GM19372 (cell line): Measurements from ENCODE around the gene VPS13C.

Source experiments
- ATAC-seq: cut with Tn5 transposase; IDR thresholded peaks from one replicate; pipeline ENCODE4 v1.9.1; 2021; ENCODE audit warnings: mild to moderate bottlenecking, low read depth, moderate library complexity; ENCODE audit not compliant: unreplicated experiment

VPS13C gene

GRCh38 chr15:61946778-61947177 is 113.5 kb downstream of the VPS13C start:
- no peak for ATAC-seq

GRCh38 chr15:61943992-61944391 is 116.3 kb downstream of the VPS13C start:
- no peak for ATAC-seq

GRCh38 chr15:61938249-61938648 is 122.0 kb downstream of the VPS13C start:
- no peak for ATAC-seq

GRCh38 chr15:61936528-61937195 is 123.6 kb downstream of the VPS13C start:
- ATAC-seq = no peak

DNA sequence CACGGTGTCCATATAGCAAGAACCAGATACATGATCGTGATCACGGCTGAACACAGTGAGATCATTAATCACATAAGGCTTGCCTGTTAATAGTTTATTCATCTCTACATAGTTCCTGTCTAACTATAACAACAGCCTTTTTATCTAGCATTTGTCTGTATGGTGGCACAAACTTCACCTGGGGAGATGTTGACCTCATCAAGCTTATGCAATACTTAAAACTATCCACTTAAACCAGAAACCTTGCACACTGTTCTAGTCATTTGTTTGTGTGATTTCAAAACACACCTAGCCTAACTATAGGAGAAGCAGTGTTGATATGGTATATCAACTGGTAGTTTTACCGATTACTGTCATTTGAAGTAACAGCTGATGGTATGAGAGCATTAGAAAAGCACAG is 124.8 kb downstream of the VPS13C start:
- no peak for ATAC-seq

GRCh38 chr15:61929452-61929851 is 130.8 kb downstream of the VPS13C start:
- ATAC-seq = no peak

- no peak for ATAC-seq
Observed at GRCh38 chr15:61923173-61923572, 137.1 kb downstream of the VPS13C start.

GRCh38 chr15:61921093-61921492 is 139.2 kb downstream of the VPS13C start:
- ATAC-seq = no peak

DNA sequence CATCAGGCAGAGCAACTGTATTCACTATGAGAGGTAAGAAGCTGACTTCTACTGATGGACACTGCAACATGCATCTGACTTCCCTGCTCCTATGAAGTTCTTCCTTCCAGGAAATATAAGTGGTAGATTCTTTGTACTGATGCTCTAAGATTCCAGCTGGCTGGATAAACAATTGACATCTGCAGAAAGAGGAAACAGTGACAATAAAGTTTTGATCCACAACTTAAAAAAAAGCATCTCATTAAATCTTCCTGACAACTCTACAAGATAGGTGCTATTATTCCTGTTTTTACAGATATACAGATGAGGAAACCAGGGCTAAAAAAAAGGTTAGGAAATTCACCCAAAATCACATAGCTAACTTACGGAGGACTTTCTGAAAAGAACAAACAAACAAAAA is 142.8 kb downstream of the VPS13C start:
- no peak for ATAC-seq

DNA sequence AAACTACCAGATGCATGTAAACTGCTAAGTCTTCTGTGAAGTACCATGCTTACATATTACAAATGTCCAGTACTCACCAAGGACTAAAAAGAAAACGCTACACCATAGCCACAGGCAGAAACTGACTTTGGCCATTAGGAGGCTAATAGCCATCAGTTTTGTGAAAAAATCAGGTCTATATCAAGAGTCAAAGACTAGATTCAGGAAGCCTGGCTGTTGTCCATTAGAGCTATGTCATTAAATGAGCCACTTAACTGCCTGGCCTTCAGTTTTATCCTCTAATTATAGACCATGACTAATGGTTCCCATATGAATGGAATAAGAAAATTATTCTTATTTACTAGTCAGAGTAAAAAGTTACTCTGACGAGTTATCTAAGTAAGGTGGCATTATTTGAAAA is 144.1 kb downstream of the VPS13C start:
- ATAC-seq = no peak

GRCh38 chr15:61915640-61916039 is 144.6 kb downstream of the VPS13C start:
- no peak for ATAC-seq

DNA sequence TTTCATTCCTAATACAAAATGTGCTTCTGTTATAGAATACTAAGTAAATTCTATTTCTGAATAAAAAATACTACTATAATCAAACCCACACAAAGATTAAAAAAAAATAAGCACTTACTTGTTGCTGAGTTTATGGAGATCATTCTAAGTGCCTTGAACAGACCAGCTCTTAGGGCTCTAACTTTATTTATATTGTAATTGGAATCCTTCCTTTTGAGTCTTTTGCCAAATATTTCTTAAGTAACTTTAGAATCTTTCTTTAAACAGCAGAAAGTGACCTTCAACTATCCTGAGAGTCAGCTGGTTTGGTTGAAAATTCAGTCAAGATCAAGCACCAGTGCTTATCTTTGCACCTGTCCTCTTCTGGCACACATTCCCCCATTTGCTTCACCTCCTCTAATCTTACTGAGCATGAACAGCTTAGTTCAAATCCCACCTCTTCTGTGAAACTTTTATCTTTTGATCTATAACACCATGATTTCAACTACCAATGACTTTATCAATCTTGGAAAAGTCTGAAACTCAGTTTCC is 149.3 kb downstream of the VPS13C start:
- no peak for ATAC-seq

GRCh38 chr15:61908241-61908640 is 152.0 kb downstream of the VPS13C start:
- ATAC-seq = no peak

DNA sequence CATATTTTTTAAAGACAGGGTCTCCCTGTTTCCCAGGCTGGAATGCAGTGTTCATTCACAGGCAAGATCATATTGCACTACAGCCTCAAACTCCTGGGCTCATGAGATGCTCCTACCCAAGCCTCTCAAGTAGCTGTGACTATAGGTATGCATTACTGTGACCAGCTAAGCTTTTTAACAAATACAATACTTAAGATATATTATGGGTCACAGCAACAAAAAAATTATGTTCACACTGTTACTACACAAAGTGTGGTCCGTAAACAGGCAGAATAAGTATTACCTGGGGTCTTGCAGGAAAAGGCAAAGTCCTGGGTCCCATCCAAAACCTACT is 152.5 kb downstream of the VPS13C start:
- no peak for ATAC-seq

GRCh38 chr15:61906961-61907752 is 153.1 kb downstream of the VPS13C start:
- no peak for ATAC-seq

DNA sequence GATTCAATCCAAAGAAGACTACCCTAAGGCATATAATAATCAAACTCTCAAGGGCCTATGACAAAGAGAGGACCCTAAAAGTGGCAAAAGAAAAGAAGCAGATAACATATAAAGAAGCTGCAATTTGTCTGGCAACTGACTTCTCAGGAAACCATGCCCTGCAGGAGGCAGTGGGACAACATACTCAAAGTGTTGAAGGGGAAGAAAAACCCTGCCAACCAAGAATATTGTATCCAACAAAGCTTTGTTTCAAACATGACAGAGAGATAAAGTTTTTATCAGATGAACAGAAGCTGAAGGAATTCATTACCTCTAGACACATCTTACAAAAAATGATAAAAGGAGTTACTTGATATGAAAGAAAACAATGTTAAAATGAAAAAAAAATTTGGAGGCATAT is 167.1 kb downstream of the VPS13C start:
- no peak for ATAC-seq

DNA sequence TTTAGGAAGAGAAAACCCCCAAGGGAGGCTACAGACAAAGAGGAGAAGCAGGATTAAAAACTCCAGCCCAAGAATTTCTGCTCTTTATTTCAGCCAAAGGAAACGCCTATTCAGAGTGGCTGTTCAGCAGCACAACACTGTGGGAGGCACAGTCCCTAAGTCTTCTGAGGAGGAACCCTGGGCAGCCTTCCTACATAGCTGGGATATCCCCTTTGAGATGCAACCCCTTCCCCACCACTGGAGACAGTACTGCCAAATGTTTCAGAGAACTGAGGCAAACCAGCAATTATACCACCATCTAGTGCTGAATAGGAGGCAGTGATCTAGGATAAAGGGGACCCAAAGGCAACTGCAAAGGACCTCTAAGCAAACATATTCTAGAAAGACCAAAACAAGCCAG is 168.1 kb downstream of the VPS13C start:
- no peak for ATAC-seq

DNA sequence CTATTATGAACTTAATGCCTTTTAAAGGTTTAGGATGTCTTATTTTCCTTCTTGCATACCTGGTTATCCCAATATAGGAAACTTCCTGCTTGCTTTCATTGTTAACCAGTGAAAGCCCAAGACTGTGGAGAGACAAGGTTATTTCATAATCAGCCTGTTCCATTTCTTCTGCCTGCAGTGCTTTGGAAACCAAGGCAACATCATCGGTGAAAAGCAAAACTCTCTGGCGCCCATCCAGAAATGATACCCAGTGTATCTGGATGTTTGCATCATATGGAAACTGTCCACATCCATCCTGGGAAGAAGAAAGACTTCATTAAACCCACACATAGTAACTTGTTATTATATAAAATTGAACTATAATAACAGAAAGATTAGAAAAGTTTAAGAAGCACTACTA is 170.1 kb downstream of the VPS13C start:
- ATAC-seq = no peak

GRCh38 chr15:61889706-61890105 is 170.5 kb downstream of the VPS13C start:
- no peak for ATAC-seq

DNA sequence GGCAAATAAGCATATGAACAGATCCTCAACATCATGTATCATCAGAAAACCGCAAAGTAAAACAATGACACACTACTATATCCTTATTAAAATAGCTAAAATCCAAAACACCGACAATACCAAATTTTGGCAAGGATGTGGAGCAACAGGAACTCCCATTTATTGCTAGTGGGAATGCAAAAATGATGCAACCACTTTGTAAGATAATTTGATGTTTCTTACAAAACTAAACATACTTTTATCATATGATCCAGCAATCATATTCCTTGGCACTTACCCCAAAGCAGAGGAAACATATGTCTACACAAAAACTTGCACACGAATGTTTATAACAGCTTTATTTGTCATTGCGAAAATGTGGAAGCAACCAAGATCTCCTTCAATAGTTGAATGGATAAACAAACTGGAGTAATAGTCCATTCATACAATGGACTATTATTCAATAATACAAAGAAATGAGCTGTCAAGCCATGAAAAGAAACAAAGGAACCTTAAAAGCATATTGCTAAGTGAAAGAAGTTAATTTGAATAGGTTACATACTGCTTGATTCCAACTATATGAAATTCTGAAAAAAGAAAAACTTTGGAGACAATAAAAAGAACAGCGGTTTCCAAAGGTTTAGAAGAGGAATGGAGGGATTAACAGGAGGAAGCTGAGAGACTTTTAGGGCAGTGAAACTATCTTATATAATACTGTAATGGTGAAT is 172.0 kb downstream of the VPS13C start:
- ATAC-seq = no peak

GRCh38 chr15:61880084-61880483 is 180.2 kb downstream of the VPS13C start:
- ATAC-seq = no peak
